Type B pancreatic cell (in vitro differentiated cells): ENCODE results near the gene DMD. TPM values are rescaled to one million over a fixed set of nuclear protein-coding genes. Genes with fewer than 3 reads are reported as not detected.
"Not testable (repeated sequence)": the region's sequence is repeated elsewhere in the genome, so short reads cannot be mapped to it uniquely, and the experiment has no call there.

Experiments
- DNase-seq: peaks from one replicate; pipeline ENCODE4 v3.0.0; 2021; ENCODE audit warnings: mixed read lengths; ENCODE audit not compliant: unreplicated experiment; ENCODE audit errors: extremely low spot score
- H3K27ac Mint-ChIP-seq: 2 replicates; pipeline ENCODE4 v1.8.0; 2021; ENCODE audit warnings: mild to moderate bottlenecking, mixed read lengths
- H3K27me3 Mint-ChIP-seq: 2 replicates; pipeline ENCODE4 v1.8.0; 2021; ENCODE audit warnings: mixed read lengths
- H3K36me3 Mint-ChIP-seq: 2 replicates; pipeline ENCODE4 v1.8.0; 2021; ENCODE audit warnings: mixed read lengths
- H3K4me1 Mint-ChIP-seq: one replicate; pipeline ENCODE4 v1.8.0; 2021; ENCODE audit warnings: mixed read lengths; ENCODE audit not compliant: unreplicated experiment
- H3K4me3 Mint-ChIP-seq: 2 replicates; pipeline ENCODE4 v1.8.0; 2021; ENCODE audit warnings: mild to moderate bottlenecking, mixed read lengths
- H3K9me3 Mint-ChIP-seq: 2 replicates; pipeline ENCODE4 v1.8.0; 2021; ENCODE audit warnings: mixed read lengths
- total RNA-seq: library from RNA; stranded (reverse); gene quantifications from 2 replicates; pipeline ENCODE4 v1.2.1, GENCODE V29; 2021; ENCODE audit warnings: low replicate concordance
- TF ChIP-seq, protein P1 (sequence below): fragments of 200-600 bp; sonication (generic); conservative IDR thresholded peaks from 2 replicates; pipeline ENCODE4 v1.5.0; 2021; ENCODE audit warnings: antibody characterized with exemption, mild to moderate bottlenecking

The DMD gene
- total RNA-seq, 1 donor from 2014 or later = 57.1 TPM

DNA sequence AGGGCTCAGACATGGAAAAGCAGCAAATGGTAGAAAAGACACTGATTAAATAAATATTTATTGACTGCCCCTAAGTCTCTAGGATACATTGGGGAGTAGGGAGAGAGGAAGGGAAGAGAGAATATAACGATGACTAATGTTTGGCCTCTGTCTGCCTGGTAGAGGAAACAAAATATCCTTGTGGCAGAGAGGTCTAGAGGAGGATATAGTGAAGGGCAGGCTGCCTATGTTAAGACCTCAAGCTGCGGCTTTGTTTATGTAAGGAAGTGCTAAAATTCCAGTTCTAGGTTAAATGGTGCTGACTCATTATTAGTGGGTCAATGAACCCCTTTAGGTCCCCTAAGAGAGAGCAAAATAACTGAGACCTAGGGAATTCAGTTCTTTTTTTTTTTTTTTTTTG is 1712.2 kb downstream of the DMD start:
- no peaks in the 10 kb centered on the region for H3K27me3 Mint-ChIP-seq
- no peak overlapping the region for H3K27ac Mint-ChIP-seq
- H3K9me3 Mint-ChIP-seq = no peaks in the 10 kb centered on the region
- H3K4me1 Mint-ChIP-seq = no peaks in the 10 kb centered on the region
- no peak overlapping the region for H3K4me3 Mint-ChIP-seq
- TF ChIP-seq, protein P1, sequence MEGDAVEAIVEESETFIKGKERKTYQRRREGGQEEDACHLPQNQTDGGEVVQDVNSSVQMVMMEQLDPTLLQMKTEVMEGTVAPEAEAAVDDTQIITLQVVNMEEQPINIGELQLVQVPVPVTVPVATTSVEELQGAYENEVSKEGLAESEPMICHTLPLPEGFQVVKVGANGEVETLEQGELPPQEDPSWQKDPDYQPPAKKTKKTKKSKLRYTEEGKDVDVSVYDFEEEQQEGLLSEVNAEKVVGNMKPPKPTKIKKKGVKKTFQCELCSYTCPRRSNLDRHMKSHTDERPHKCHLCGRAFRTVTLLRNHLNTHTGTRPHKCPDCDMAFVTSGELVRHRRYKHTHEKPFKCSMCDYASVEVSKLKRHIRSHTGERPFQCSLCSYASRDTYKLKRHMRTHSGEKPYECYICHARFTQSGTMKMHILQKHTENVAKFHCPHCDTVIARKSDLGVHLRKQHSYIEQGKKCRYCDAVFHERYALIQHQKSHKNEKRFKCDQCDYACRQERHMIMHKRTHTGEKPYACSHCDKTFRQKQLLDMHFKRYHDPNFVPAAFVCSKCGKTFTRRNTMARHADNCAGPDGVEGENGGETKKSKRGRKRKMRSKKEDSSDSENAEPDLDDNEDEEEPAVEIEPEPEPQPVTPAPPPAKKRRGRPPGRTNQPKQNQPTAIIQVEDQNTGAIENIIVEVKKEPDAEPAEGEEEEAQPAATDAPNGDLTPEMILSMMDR = no peak
- H3K36me3 Mint-ChIP-seq = no peaks in the 10 kb centered on the region
- DNase-seq = no peak

DNA sequence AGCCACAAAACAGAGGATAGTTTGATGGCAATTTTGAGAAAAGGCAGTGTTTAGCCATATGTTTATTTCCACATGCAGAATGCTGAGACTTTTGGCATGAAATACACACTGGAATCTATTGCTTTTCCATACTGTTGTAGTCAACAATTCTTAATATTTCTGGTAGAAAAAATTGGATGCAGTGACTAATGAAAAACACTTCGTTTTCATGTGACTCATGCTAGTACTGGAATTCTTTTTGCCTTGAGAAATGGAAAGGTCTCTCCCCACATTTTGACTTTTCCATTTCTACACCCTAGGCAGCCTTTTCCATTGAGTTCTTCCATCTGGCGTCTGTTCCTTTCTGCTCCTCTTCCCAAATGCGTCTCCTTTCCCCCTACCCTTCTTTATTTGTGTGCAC is 1714.3 kb downstream of the DMD start:
- no peaks in the 10 kb centered on the region for H3K9me3 Mint-ChIP-seq
- H3K27me3 Mint-ChIP-seq = no peaks in the 10 kb centered on the region
- no peaks in the 10 kb centered on the region for H3K4me1 Mint-ChIP-seq
- H3K36me3 Mint-ChIP-seq = no peaks in the 10 kb centered on the region
- no peak overlapping the region for H3K4me3 Mint-ChIP-seq
- no peak overlapping the region for H3K27ac Mint-ChIP-seq
- TF ChIP-seq, protein P1 = no peak
- DNase-seq = no peak

DNA sequence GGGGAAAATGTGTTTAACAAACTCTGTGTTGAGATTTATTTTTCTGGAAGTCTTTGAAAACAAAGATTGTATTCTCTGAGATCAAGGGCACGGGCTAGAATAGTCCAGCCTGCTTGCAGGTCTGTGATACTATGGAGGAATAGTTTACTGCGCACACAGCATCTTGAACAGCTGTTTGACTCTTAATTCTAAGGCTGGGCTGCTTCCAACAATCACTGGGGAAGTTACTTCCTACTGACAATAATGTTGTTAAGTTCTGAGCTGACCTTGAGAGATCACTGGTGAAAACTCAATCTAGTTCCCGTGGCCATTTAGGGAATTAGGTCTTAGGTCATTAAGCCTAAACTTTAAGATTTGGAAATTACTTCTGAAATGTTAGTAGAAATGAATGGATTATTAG is 1723.4 kb downstream of the DMD start:
- H3K9me3 Mint-ChIP-seq = no peaks in the 10 kb centered on the region
- no peaks in the 10 kb centered on the region for H3K36me3 Mint-ChIP-seq
- DNase-seq = no peak
- no peaks in the 10 kb centered on the region for H3K27me3 Mint-ChIP-seq
- H3K4me1 Mint-ChIP-seq = no peaks in the 10 kb centered on the region
- H3K27ac Mint-ChIP-seq = no peak overlapping the region
- H3K4me3 Mint-ChIP-seq = no peak overlapping the region
- TF ChIP-seq, protein P1 = no peak

DNA sequence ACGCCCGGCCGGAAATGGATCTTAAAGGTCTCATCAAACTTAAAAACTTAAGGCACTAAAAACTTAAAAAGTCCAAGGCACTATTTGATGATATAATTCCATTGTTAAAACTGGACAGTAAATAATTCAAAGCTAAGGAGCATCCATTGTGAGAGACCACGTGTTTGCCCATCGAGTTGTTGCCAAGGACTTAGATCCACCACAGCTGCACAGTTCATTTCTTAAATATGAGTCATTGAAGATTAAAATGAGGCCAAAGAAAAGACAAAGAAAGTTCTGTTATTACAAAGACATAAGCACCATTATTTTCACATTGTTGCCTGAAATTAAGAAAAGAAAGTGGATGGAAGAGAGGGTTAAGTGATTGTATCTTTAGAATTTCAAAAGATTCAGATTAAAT is 1728.0 kb downstream of the DMD start:
- Mint-ChIP-seq H3K4me3 (no peak overlapping the region), H3K4me1 (no peaks in the 10 kb centered on the region), H3K36me3 (no peaks in the 10 kb centered on the region), H3K9me3 (peaks cover 6% of the 10 kb centered on the region), H3K27me3 (no peaks in the 10 kb centered on the region), H3K27ac (no peak overlapping the region)
- TF ChIP-seq, protein P1 = no peak
- no peak for DNase-seq

DNA sequence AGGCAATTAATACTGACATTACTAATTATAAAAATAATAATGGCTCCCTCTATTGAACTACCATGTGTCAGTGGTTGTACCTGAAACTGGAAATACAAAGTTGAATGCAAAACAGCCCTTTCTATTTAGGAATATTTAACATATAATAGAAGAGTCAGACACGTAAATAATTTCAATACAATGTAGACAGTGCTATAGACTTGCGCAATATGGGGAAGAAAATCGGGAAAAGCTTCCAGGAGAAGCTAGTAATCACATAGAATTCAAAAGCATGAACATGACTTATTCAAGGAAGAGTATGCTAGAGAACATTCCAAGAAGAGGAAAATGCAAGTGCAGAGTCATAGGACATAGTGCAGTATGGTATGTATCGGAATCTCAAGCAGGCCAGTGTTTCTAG is 1730.7 kb downstream of the DMD start:
- Mint-ChIP-seq H3K36me3 (no peaks in the 10 kb centered on the region), H3K27ac (no peak overlapping the region), H3K27me3 (no peaks in the 10 kb centered on the region), H3K9me3 (peaks cover 6% of the 10 kb centered on the region), H3K4me1 (no peaks in the 10 kb centered on the region), H3K4me3 (no peak overlapping the region)
- no peak for DNase-seq
- TF ChIP-seq, protein P1 = no peak

DNA sequence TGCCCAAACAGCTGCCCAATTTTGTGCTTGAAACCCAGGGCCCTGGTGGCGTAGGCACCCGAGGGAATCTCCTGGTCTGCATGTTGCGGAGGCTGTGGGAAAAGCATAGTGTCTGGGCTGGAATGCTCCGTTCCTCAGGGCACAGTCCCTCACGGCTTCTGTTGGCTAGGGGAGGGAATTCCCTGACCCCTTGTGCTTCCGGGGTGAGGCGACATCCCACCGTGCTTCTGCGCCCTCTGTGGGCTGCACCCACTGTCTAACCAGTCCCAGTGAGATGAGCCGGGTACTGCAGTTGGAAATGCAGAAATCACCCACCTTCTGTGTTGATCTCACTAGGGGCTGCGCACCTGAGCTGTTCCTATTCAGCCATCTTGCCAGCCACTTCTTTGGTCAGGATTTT is 1740.1 kb downstream of the DMD start:
- H3K4me1 Mint-ChIP-seq = no peaks in the 10 kb centered on the region
- no peak for DNase-seq
- H3K36me3 Mint-ChIP-seq = no peaks in the 10 kb centered on the region
- peaks cover 5% of the 10 kb centered on the region for H3K9me3 Mint-ChIP-seq
- no peak overlapping the region for H3K4me3 Mint-ChIP-seq
- H3K27me3 Mint-ChIP-seq = no peaks in the 10 kb centered on the region
- TF ChIP-seq, protein P1 = no peak
- H3K27ac Mint-ChIP-seq = no peak overlapping the region

DNA sequence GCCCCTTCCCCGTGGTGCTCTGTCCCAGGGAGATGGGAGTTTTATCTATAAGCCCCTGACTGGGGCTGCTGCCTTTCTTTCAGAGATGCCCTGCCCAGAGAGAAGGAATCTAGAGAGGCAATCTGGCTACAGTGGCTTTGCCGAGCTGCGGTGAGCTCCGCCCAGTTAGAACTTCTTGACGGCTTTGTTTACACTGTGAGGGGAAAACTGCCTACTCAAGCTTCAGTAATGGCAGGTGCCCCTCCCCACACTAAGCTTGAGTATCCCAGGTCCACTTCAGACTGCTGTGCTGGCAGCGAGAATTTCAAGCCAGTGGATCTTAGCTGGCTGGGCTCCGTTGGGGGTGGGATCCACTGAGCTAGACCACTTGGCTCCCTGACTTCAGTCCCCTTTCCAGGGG is 1740.6 kb downstream of the DMD start:
- H3K27ac Mint-ChIP-seq, H3K9me3 Mint-ChIP-seq, DNase-seq, H3K27me3 Mint-ChIP-seq, H3K4me1 Mint-ChIP-seq, H3K36me3 Mint-ChIP-seq, H3K4me3 Mint-ChIP-seq: not testable (repeated sequence)
